Brain microvascular endothelial cell (primary cell): Measurements from ENCODE around the gene LRSAM1.

ENCODE experiments used
- DNase-seq: peaks from one replicate; pipeline ENCODE4 v3.0.0-alpha.2; 2020
- H3K27ac ChIP-seq: fragments of 250-450 bp; sonication (Bioruptor Pico); 2 replicates; pipeline ENCODE4 v1.5.1; 2020; ENCODE audit warnings: mild to moderate bottlenecking, moderate library complexity
- H3K27me3 ChIP-seq: fragments of 250-450 bp; sonication (Bioruptor Pico); replicated peaks from 2 replicates; pipeline ENCODE4 v1.5.1; 2020; ENCODE audit warnings: mild to moderate bottlenecking
- H3K36me3 ChIP-seq: fragments of 250-450 bp; sonication (Bioruptor Pico); replicated peaks from 2 replicates; pipeline ENCODE4 v1.5.1; 2020; ENCODE audit warnings: mild to moderate bottlenecking
- H3K4me3 ChIP-seq: 2 replicates; pipeline ENCODE4 v1.5.1; 2011; ENCODE audit warnings: low read depth, mild to moderate bottlenecking, control low read depth, low read length, moderate library complexity
- in situ Hi-C: cut with HindIII; loops from 2 replicates; pipeline ENCODE4 v1.10.0; 2017; ENCODE audit warnings: low sequenced_read_pairs, low pct_ligation_motif_present
- TF ChIP-seq, protein P1 (sequence below): IDR thresholded peaks from 2 replicates; pipeline ENCODE4 v1.5.1; 2011; ENCODE audit warnings: low read depth, mild to moderate bottlenecking, moderate library complexity, low read length, control low read depth, inconsistent platforms; ENCODE audit errors: missing control alignments

LRSAM1 gene

DNA sequence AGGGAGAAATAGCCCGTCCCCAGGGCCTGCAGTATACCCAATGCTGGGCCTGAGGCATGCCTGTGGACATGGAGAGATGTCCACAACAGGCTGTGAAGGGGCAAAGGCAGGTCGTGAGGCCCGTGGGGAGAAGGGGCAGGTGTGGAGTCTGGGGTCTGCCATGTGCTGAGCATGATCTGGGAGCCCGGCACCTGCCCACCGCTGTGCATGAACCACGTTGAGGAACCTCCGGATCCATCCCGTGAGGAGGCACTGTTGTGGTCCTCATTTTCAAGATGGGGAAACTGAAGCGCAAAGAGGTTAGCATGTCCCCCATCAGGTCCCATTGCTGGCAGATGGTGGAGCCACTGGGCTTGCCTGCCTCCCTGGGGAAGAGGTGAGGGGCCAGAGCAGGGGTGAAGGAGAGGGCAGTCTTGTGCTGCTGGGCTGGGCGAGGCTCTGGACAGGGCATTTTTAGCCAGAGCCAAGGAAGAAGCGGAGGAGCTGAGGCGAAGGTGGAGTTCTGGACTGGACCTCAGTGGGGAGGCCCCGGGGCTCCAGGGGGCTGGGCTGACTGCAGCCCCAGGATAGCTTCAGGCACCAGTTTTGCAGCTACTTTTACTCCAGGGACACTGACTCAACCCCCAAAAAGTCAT lies 46.5 kb downstream of the LRSAM1 start:
- TF ChIP-seq, protein P1, sequence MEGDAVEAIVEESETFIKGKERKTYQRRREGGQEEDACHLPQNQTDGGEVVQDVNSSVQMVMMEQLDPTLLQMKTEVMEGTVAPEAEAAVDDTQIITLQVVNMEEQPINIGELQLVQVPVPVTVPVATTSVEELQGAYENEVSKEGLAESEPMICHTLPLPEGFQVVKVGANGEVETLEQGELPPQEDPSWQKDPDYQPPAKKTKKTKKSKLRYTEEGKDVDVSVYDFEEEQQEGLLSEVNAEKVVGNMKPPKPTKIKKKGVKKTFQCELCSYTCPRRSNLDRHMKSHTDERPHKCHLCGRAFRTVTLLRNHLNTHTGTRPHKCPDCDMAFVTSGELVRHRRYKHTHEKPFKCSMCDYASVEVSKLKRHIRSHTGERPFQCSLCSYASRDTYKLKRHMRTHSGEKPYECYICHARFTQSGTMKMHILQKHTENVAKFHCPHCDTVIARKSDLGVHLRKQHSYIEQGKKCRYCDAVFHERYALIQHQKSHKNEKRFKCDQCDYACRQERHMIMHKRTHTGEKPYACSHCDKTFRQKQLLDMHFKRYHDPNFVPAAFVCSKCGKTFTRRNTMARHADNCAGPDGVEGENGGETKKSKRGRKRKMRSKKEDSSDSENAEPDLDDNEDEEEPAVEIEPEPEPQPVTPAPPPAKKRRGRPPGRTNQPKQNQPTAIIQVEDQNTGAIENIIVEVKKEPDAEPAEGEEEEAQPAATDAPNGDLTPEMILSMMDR = no peak
- in situ Hi-C loops = no loop called here
- DNase-seq = no peak
- H3K27ac ChIP-seq = no peak overlapping the region
- H3K4me3 ChIP-seq = no peak overlapping the region
- H3K36me3 ChIP-seq = peaks cover 51% of the 10 kb centered on the region
- no peaks in the 10 kb centered on the region for H3K27me3 ChIP-seq

DNA sequence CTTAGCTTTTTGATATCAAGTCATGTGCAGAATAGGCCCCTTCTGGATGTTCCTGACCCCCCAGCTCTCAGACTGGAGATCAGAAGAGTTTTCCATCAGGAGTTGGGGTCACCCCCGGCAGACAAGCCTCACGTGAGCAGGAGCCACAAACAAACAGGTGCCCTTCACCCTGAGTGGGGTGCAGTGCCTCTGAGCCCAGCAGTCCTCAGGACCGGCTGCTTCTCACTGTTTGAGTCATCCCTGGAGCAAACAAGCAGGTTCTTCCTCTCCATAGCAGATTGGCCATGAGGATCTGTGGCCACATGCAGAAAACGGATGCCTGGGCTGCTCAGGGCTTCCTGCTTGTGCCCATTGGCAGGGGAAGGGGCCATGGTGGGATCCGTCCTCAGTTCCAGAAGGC lies 47.0 kb downstream of the LRSAM1 start:
- in situ Hi-C loops = no loop called here
- TF ChIP-seq, protein P1 = no peak
- peaks cover 56% of the 10 kb centered on the region for H3K36me3 ChIP-seq
- no peak overlapping the region for H3K27ac ChIP-seq
- no peaks in the 10 kb centered on the region for H3K27me3 ChIP-seq
- no peak for DNase-seq
- H3K4me3 ChIP-seq = no peak overlapping the region

GRCh38 chr9:127500399-127500798 lies 49.1 kb downstream of the LRSAM1 start:
- peaks cover 68% of the 10 kb centered on the region for H3K36me3 ChIP-seq
- no peak overlapping the region for H3K4me3 ChIP-seq

GRCh38 chr9:127500862-127501261 lies 49.6 kb downstream of the LRSAM1 start:
- H3K27me3 ChIP-seq = no peaks in the 10 kb centered on the region
- DNase-seq = no peak
- TF ChIP-seq, protein P1 = no peak
- peaks cover 71% of the 10 kb centered on the region for H3K36me3 ChIP-seq
- H3K27ac ChIP-seq = no peak overlapping the region
- in situ Hi-C loops = no loop called here
- H3K4me3 ChIP-seq = no peak overlapping the region

More at GRCh38 chr9:127500399-127500798, 49.1 kb downstream of the LRSAM1 start:
- TF ChIP-seq, protein P1 = no peak
- H3K27me3 ChIP-seq = no peaks in the 10 kb centered on the region
- in situ Hi-C loops = no loop called here
- DNase-seq = no peak
- H3K27ac ChIP-seq = no peak overlapping the region

GRCh38 chr9:127501821-127502343 lies 50.6 kb downstream of the LRSAM1 start:
- in situ Hi-C loops = no loop called here
- H3K27me3 ChIP-seq = no peaks in the 10 kb centered on the region
- no peak overlapping the region for H3K27ac ChIP-seq
- peaks cover 73% of the 10 kb centered on the region for H3K36me3 ChIP-seq
- no peak for DNase-seq
- H3K4me3 ChIP-seq = no peak overlapping the region
- TF ChIP-seq, protein P1 = no peak
